Gastrocnemius medialis (tissue), 4 donors: ENCODE results near the gene NKAP. TPM values are rescaled to one million over a fixed set of nuclear protein-coding genes. Genes with fewer than 3 reads are reported as not detected.
"Not testable (repeated sequence)": the region's sequence is repeated elsewhere in the genome, so short reads cannot be mapped to it uniquely, and the experiment has no call there.

Experiments
- ATAC-seq, 2 donors: fragments of 150-250 bp; one replicate each; pipeline ENCODE4 v1.9.1; 2016
- DNase-seq, 2 donors: peaks; one replicate each; pipeline ENCODE4 v3.0.0-alpha.2; 2019
- H3K27ac ChIP-seq, 4 donors: fragments of 200-600 bp; sonication (generic); 1 replicate in 1 of 4; 2 replicates in 3 of 4; pipeline ENCODE4 v1.5.1; 2016 to 2018; ENCODE audit warnings: mild to moderate bottlenecking in 2 of 4, moderate library complexity in 1 of 4
- H3K27me3 ChIP-seq, 3 donors: fragments of 200-600 bp; sonication (generic) in 2 of 3; 1 replicate in 1 of 3; 2 replicates in 2 of 3; pipeline versions ENCODE4 v1.5.1 to v1.6.0; 2016 to 2019; ENCODE audit warnings: mild to moderate bottlenecking in 1 of 3, moderate library complexity in 1 of 3
- H3K36me3 ChIP-seq, 2 donors: fragments of 200-600 bp; sonication (generic) in 1 of 2; one replicate each; pipeline ENCODE4 v1.5.1; 2017 to 2018
- H3K4me1 ChIP-seq, 2 donors: fragments of 200-600 bp; sonication (generic) in 1 of 2; one replicate each; pipeline ENCODE4 v1.5.1; 2016 to 2017; ENCODE audit warnings: mild to moderate bottlenecking in 2 of 2
- H3K4me3 ChIP-seq, 4 donors: fragments of 200-600 bp; sonication (generic) in 3 of 4; 1 replicate in 1 of 4; 2 replicates in 3 of 4; pipeline ENCODE4 v1.5.1; 2016 to 2019; ENCODE audit warnings: mild to moderate bottlenecking in 2 of 4
- H3K9me3 ChIP-seq, 3 donors: fragments of 200-600 bp; sonication (generic) in 2 of 3; 1 replicate in 1 of 3; 2 replicates in 2 of 3; pipeline ENCODE4 v1.5.1; 2016 to 2019
- POLR2A ChIP-seq, 2 donors: fragments of 450-650 bp; IDR thresholded peaks; one replicate each; pipeline ENCODE4 v1.6.1; 2017; ENCODE audit warnings: antibody characterized with exemption in 2 of 2, mild to moderate bottlenecking in 2 of 2, moderate library complexity in 2 of 2
- in situ Hi-C, 4 donors: fragments of 200-750 bp; cut with MboI; loops; one replicate each; pipeline versions ENCODE4 v1.15.0 to v1.8.0; 2017; ENCODE audit warnings: low sequenced_read_pairs in 4 of 4
- intact Hi-C: fragments of 100-400 bp; cut with DNase I; formaldehyde crosslinking; loops from one replicate; pipeline ENCODE4 v1.15.1; 2023; ENCODE audit warnings: low total_unique reads
- total RNA-seq, 4 donors: library from RNA; depleted of rRNA; stranded (reverse); fragments of >200 nt; gene quantifications; one replicate each; pipeline versions ENCODE4 v1.1.0 to v1.2.3, GENCODE V29; 2016
- TF ChIP-seq, protein P1 (sequence below), 5 experiments: fragments of 450-650 bp in 3 of 5; fragments of 200-600 bp in 2 of 5; sonication (generic) in 2 of 5; IDR thresholded peaks in 4 of 5; conservative IDR thresholded peaks in 1 of 5; 1 replicate in 4 of 5; 2 replicates in 1 of 5; pipeline ENCODE4 v1.5.1; 2016 to 2019; ENCODE audit warnings: antibody characterized with exemption in 5 of 5, mild to moderate bottlenecking in 3 of 5, moderate library complexity in 3 of 5

The NKAP gene
- total RNA-seq, 4 donors from 2014 or later = 3.4 to 5.1 (median 4.3) TPM

DNA sequence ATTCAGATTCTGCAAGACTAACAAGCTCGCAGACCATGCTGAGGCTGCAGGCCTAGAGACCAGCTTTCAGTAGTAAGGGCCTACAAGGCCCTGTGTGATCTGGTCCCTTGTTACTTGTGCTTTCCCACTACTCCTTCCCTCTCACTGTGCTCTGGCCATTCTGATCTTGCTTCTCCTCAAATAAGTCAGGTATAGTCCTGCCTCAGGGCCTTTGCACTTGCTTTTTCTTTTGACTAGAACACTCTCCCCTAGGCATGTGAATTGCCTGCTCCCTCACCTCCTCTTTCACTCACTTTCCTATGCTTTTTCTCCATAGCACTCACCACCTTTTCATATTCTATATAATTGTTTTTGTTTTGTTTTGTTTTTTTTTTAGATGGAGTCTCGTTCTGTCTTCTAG lies 25.7 kb downstream of the NKAP start:
- ATAC-seq (no peak), DNase-seq (no peak)
- intact Hi-C loops (no loop called here), in situ Hi-C loops (no loop called here)
- Histone ChIP-seq H3K27me3 (no peaks in the 10 kb centered on the region), H3K4me3 (no peak overlapping the region), H3K27ac (no peak overlapping the region), H3K9me3 (no peaks in the 10 kb centered on the region), H3K36me3 (no peaks in the 10 kb centered on the region), H3K4me1 (no peaks in the 10 kb centered on the region)
- TF ChIP-seq POLR2A (IDR thresholded peaks at IDR 0.05) = no peak
- TF ChIP-seq, protein P1, sequence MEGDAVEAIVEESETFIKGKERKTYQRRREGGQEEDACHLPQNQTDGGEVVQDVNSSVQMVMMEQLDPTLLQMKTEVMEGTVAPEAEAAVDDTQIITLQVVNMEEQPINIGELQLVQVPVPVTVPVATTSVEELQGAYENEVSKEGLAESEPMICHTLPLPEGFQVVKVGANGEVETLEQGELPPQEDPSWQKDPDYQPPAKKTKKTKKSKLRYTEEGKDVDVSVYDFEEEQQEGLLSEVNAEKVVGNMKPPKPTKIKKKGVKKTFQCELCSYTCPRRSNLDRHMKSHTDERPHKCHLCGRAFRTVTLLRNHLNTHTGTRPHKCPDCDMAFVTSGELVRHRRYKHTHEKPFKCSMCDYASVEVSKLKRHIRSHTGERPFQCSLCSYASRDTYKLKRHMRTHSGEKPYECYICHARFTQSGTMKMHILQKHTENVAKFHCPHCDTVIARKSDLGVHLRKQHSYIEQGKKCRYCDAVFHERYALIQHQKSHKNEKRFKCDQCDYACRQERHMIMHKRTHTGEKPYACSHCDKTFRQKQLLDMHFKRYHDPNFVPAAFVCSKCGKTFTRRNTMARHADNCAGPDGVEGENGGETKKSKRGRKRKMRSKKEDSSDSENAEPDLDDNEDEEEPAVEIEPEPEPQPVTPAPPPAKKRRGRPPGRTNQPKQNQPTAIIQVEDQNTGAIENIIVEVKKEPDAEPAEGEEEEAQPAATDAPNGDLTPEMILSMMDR (IDR thresholded peaks at IDR 0.05 in 4 of 5, conservative IDR thresholded peaks at IDR 0.05 in 1 of 5) = no peak

DNA sequence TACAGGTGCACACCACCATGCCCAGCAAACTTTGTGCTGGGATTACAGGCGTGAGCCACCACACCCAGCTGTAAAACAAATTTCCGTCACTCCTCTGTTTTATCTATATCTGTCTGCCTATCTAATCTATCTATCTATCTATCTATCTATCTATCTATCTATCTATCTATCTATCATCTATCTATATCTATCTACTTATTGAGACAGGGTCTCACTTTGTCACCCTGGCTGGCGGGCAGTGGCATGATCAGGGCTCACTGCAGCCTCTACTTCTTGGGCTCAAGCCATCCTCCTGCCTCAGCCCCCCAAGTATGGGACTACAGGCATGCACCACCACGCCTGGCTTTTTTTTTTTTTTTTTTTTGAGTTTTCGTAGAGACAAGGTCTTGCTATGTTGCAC lies 27.2 kb downstream of the NKAP start:
- H3K4me3 ChIP-seq = no peak overlapping the region
- DNase-seq (no peak), ATAC-seq (no peak)
- no peak overlapping the region for H3K27ac ChIP-seq
- TF ChIP-seq, protein P1 (IDR thresholded peaks at IDR 0.05 in 4 of 5, conservative IDR thresholded peaks at IDR 0.05 in 1 of 5) = no peak
- TF ChIP-seq POLR2A (IDR thresholded peaks at IDR 0.05) = no peak
- no peaks in the 10 kb centered on the region for H3K9me3 ChIP-seq
- H3K36me3 ChIP-seq = no peaks in the 10 kb centered on the region
- no peaks in the 10 kb centered on the region for H3K4me1 ChIP-seq
- intact Hi-C loops (no loop called here), in situ Hi-C loops (no loop called here)
- no peaks in the 10 kb centered on the region for H3K27me3 ChIP-seq

DNA sequence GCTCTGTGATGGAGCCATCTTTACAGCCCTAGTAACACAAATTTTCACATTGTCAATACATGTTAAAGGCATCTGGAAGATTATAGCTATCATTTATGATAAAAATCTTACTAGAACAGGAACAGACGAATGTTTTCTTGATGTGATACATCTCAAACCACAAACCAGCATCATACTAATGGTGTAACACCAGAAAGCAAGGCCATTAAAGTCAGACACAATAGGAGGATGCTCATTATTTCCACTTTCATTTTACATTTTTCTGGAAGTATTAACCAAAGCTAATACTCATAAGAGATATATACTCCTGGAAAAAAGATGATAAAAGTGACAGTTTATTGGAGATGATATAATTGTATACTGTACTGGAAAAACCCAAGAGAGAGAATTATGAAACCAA lies 42.6 kb downstream of the NKAP start:
- Histone ChIP-seq H3K4me3 (no peak overlapping the region), H3K36me3 (no peaks in the 10 kb centered on the region), H3K27me3 (no peaks in the 10 kb centered on the region), H3K4me1 (no peaks in the 10 kb centered on the region), H3K27ac (no peak overlapping the region), H3K9me3 (no peaks in the 10 kb centered on the region)
- ATAC-seq (no peak), DNase-seq (no peak)
- in situ Hi-C loops = no loop called here
- TF ChIP-seq, protein P1 (IDR thresholded peaks at IDR 0.05 in 4 of 5, conservative IDR thresholded peaks at IDR 0.05 in 1 of 5) = no peak
- TF ChIP-seq POLR2A (IDR thresholded peaks at IDR 0.05) = no peak
- intact Hi-C loops = no loop called here

DNA sequence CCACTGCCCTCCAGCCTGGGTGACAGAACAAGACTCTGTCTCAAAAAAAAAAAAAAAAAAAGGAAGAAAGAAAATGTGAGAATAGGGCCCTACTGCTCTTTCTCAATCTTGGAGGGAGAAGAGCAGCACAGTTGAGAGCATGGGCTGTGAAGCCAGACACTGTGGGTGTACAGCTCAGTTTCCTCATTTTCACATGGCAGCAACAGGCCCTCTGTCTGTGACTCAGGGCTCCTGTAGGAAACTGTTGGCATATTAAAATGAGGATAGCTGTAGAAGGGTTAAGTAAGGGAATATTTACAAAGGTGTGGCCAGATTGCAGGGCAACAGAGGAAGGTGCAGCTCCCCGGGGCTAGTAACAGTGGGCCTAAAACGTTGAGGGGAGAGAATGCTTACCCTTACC lies 44.4 kb downstream of the NKAP start:
- DNase-seq = no peak
- no peaks in the 10 kb centered on the region for H3K36me3 ChIP-seq
- no peaks in the 10 kb centered on the region for H3K9me3 ChIP-seq
- no peak for TF ChIP-seq POLR2A (IDR thresholded peaks at IDR 0.05)
- TF ChIP-seq, protein P1 (IDR thresholded peaks at IDR 0.05 in 4 of 5, conservative IDR thresholded peaks at IDR 0.05 in 1 of 5) = no peak
- no peaks in the 10 kb centered on the region for H3K27me3 ChIP-seq
- H3K4me3 ChIP-seq = no peak overlapping the region
- in situ Hi-C loops (no loop called here), intact Hi-C loops (no loop called here)
- no peaks in the 10 kb centered on the region for H3K4me1 ChIP-seq
- H3K27ac ChIP-seq = no peak overlapping the region
- no peak for ATAC-seq

DNA sequence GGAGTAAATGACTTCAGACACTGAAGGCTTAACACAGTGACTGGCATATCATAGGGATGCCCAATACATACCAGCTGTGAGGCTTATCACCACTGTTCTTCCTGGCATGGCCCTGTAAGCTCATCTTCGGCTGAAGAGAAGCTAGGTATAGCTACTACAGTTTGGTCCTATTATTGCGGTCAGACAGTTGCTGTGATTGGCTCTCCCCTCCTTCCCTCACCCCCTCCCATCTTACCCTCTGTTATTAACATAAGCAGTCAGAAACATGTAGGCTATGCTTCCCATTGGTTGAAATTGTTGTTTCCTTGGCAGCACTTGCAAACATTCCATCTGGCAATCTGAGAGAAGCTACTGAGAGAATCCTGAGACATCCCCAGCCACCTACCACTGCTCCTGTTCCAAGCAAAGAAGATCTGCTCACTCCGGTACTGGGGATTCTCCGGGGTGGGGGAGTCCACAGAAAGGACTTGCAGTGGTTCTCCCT lies 47.7 kb downstream of the NKAP start, which contains the start of gene AKAP14:
Gene AKAP14, plus strand, starts transcription at position 51 of the 484 bp plus-strand sequence. CDS start 7,331 bp downstream, outside the sequence.
- TF ChIP-seq, protein P1 (IDR thresholded peaks at IDR 0.05 in 4 of 5, conservative IDR thresholded peaks at IDR 0.05 in 1 of 5) = no peak
- TF ChIP-seq POLR2A (IDR thresholded peaks at IDR 0.05) = no peak
- Histone ChIP-seq H3K4me3 (no peak within 1 kb of the TSS), H3K4me1 (no peaks in the 10 kb centered on the region), H3K36me3 (no peaks in the 10 kb centered on the region), H3K27me3 (no peaks in the 10 kb centered on the region), H3K27ac (no peak within 1 kb of the TSS), H3K9me3 (no peaks in the 10 kb centered on the region)
- intact Hi-C loops = no loop called here
- in situ Hi-C loops = no loop called here
- DNase-seq = no peak
- no peak for ATAC-seq

DNA sequence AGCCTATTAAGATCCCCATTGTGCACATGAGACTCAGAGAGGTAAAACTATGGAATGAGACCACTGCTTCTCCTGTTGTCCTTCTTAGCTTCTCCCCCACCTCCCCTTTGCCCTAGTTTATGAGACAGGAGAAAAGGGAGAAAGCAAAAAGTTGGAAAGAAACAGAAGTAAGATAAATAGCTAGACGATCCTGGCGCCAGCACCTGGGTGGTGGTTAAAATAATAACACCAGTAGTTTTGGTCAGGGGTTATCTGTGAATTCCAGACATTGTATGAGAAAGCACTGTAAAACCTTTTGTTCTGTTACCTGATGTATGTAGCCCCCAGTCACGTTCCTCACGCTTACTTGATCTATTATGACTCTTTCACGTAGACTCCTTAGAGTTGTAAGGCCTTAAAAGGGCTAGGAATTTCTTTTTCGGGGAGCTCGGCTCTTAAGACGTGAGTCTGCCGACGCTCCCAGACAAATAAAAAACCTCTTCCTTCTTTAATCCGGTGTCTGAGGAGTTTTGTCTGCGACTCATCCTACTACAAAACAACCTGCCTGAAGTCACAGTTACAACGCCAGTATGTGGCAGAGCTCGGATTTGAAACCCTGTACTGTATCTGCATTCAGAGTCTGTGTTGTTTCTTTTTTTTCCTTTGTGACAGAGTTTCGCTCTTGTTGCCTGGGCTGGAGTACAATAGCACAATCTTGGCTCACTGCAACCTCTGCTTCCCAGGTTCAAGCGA lies 51.4 kb downstream of the NKAP start:
- DNase-seq, H3K4me3 ChIP-seq, H3K27ac ChIP-seq, H3K36me3 ChIP-seq, ATAC-seq, H3K9me3 ChIP-seq, in situ Hi-C loops, H3K4me1 ChIP-seq, intact Hi-C loops: not testable (repeated sequence)
- H3K27me3 ChIP-seq = peaks cover 0 to 11% (median 4%) of the 10 kb centered on the region in 3 donors

DNA sequence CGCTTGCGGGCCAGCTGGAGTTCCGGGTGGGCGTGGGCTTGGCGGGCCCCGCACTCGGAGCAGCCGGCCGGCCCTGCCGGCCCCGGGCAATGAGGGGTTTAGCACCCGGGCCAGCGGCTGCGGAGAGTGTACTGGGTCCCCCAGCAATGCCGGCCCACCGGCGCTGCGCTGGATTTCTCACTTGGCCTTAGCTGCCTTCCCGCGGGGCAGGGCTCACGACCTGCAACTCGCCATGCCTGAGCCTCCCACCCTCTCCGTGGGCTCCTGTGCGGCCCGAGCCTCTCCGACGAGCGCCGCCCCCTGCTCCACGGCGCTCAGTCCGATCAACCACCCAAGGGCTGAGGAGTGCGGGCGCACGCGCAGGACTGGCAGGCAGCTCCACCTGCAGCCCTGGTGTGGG lies 52.9 kb downstream of the NKAP start:
- DNase-seq, H3K4me3 ChIP-seq, ATAC-seq, in situ Hi-C loops, intact Hi-C loops, H3K4me1 ChIP-seq, H3K36me3 ChIP-seq, H3K9me3 ChIP-seq, H3K27ac ChIP-seq: not testable (repeated sequence)
- H3K27me3 ChIP-seq = peaks cover 0 to 11% (median 4%) of the 10 kb centered on the region in 3 donors
